MCF 10A (cell line): ENCODE results near the gene RERE. TPM values are rescaled to one million over a fixed set of nuclear protein-coding genes. Genes with fewer than 3 reads are reported as not detected.
A peak's percentile ranks its signal among the peaks of the same experiment; 100 is the strongest.

ENCODE experiments used
- BruUV-seq: library from RNA; stranded (reverse); fragments of 400-500 nt; replicated peaks from 2 replicates; lab custom pipeline; 2021; lab: Mats Ljungman, UMichigan
- CTCF ChIA-PET: fragments of 300-600 bp; sonication (Branson Sonifier 250); formaldehyde crosslinking; extraction: SDS; loops from one replicate; lab custom pipeline; 2021; ENCODE audit warnings: antibody characterized with exemption, inconsistent platforms; lab: Yijun Ruan, JAX
- POLR2A ChIA-PET: fragments of 300-600, 350-650 bp; sonication (Branson Sonifier 250); formaldehyde crosslinking; extraction: SDS; loops from one replicate; lab custom pipeline; 2020; ENCODE audit warnings: antibody characterized with exemption, inconsistent platforms; lab: Yijun Ruan, JAX
- DNase-seq: peaks from one replicate; pipeline ENCODE4 v3.0.0-alpha.2; 2018; ENCODE audit not compliant: unreplicated experiment
- H3K27ac Mint-ChIP-seq: one replicate; pipeline ENCODE4 v1.8.0; 2022; ENCODE audit warnings: mild to moderate bottlenecking, low read depth, mixed read lengths; ENCODE audit not compliant: unreplicated experiment
- H3K27me3 Mint-ChIP-seq: one replicate; pipeline ENCODE4 v1.8.0; 2022; ENCODE audit warnings: mixed read lengths; ENCODE audit not compliant: insufficient read depth, unreplicated experiment
- H3K36me3 Mint-ChIP-seq: one replicate; pipeline ENCODE4 v1.8.0; 2022; ENCODE audit warnings: mild to moderate bottlenecking, moderate library complexity, mixed read lengths; ENCODE audit not compliant: insufficient read depth, unreplicated experiment
- H3K4me1 Mint-ChIP-seq: one replicate; pipeline ENCODE4 v1.8.0; 2022; ENCODE audit warnings: mixed read lengths; ENCODE audit not compliant: insufficient read depth, unreplicated experiment
- H3K4me3 Mint-ChIP-seq: one replicate; pipeline ENCODE4 v1.8.0; 2022; ENCODE audit warnings: mild to moderate bottlenecking, moderate library complexity, mixed read lengths; ENCODE audit not compliant: unreplicated experiment
- H3K9me3 Mint-ChIP-seq: one replicate; pipeline ENCODE4 v1.8.0; 2022; ENCODE audit warnings: mixed read lengths; ENCODE audit not compliant: unreplicated experiment
- CTCF ChIP-seq: fragments of 200-600 bp; IDR thresholded peaks from one replicate; pipeline ENCODE4 v1.8.0; 2022; ENCODE audit warnings: antibody characterized with exemption, mild to moderate bottlenecking; ENCODE audit not compliant: unreplicated experiment
- intact Hi-C: fragments of 100-400 bp; cut with micrococcal nuclease; formaldehyde crosslinking; loops from 2 replicates; pipeline ENCODE4 v1.14.1; 2022
- total RNA-seq: library from RNA; stranded (reverse); gene quantifications from 2 replicates; pipeline ENCODE4 v1.2.3, GENCODE V29; 2022

Gene RERE
- total RNA-seq, 1 experiment from 2014 or later: 48.4 TPM

- Mint-ChIP-seq H3K27ac (no peak overlapping the region), H3K4me1 (peaks cover 20% of the 10 kb centered on the region), H3K4me3 (no peak overlapping the region), H3K27me3 (no peaks in the 10 kb centered on the region), H3K36me3 (peaks cover 23% of the 10 kb centered on the region), H3K9me3 (no peaks in the 10 kb centered on the region)
- DNase-seq: no peak
- CTCF ChIA-PET: no interaction called here
- no peak for TF ChIP-seq CTCF
- intact Hi-C loops: no loop called here
- POLR2A ChIA-PET: interaction anchor here (1.3 kb wide), 1 partner anchor 21 kb away, joined by 3 read pairs; no protein-coding TSS in a partner anchor
- BruUV-seq: no TSS peak
Measured at GRCh38 chr1:8512504-8512903, 304.9 kb downstream of the RERE start.

- Mint-ChIP-seq H3K36me3 (peaks cover 30% of the 10 kb centered on the region), H3K9me3 (no peaks in the 10 kb centered on the region), H3K4me3 (no peak overlapping the region), H3K27me3 (no peaks in the 10 kb centered on the region), H3K4me1 (peaks cover 14% of the 10 kb centered on the region), H3K27ac (no peak overlapping the region)
- no peak for TF ChIP-seq CTCF
- DNase-seq: no peak
- CTCF ChIA-PET: interaction anchor here (0.6 kb wide), 1 partner anchor 579 kb away, joined by 5 read pairs; no protein-coding TSS in a partner anchor
- POLR2A ChIA-PET: interaction anchor here (1.0 to 2.0 kb wide), 3 partner anchors 13 to 15 kb away, joined by 3 to 8 read pairs (median 6); no protein-coding TSS in a partner anchor
- BruUV-seq: no TSS peak
- intact Hi-C loops: no loop called here
Measured at GRCh38 chr1:8510041-8510823, 307.2 kb downstream of the RERE start.

GRCh38 chr1:8509579-8509978, 307.9 kb downstream of the RERE start:
- Mint-ChIP-seq H3K9me3 (no peaks in the 10 kb centered on the region), H3K27me3 (no peaks in the 10 kb centered on the region), H3K36me3 (peaks cover 32% of the 10 kb centered on the region), H3K27ac (no peak overlapping the region), H3K4me1 (peaks cover 14% of the 10 kb centered on the region), H3K4me3 (no peak overlapping the region)
- no peak for DNase-seq
- BruUV-seq: no TSS peak
- POLR2A ChIA-PET: interaction anchor here (2.0 kb wide), 1 partner anchor 16 kb away, joined by 8 read pairs; no protein-coding TSS in a partner anchor
- no peak for TF ChIP-seq CTCF
- CTCF ChIA-PET: no interaction called here
- intact Hi-C loops: no loop called here

- CTCF ChIA-PET: no interaction called here
Measured at GRCh38 chr1:8506995-8507615, 310.3 kb downstream of the RERE start.

More at GRCh38 chr1:8506995-8507615, 310.3 kb downstream of the RERE start:
- intact Hi-C loops: no loop called here
- no peaks in the 10 kb centered on the region for H3K27me3 Mint-ChIP-seq
- peaks cover 41% of the 10 kb centered on the region for H3K36me3 Mint-ChIP-seq
- BruUV-seq: no TSS peak
- H3K27ac Mint-ChIP-seq: peak overlapping the region; percentile 49
- no peak for DNase-seq
- no peak overlapping the region for H3K4me3 Mint-ChIP-seq
- POLR2A ChIA-PET: interaction anchor here (1.2 kb wide), 1 partner anchor 10 kb away, joined by 3 read pairs; no protein-coding TSS in a partner anchor
- peaks cover 10% of the 10 kb centered on the region for H3K4me1 Mint-ChIP-seq
- no peaks in the 10 kb centered on the region for H3K9me3 Mint-ChIP-seq
- no peak for TF ChIP-seq CTCF
